Measurements from ENCODE around the gene VAMP2.

VAMP2 gene

DNA sequence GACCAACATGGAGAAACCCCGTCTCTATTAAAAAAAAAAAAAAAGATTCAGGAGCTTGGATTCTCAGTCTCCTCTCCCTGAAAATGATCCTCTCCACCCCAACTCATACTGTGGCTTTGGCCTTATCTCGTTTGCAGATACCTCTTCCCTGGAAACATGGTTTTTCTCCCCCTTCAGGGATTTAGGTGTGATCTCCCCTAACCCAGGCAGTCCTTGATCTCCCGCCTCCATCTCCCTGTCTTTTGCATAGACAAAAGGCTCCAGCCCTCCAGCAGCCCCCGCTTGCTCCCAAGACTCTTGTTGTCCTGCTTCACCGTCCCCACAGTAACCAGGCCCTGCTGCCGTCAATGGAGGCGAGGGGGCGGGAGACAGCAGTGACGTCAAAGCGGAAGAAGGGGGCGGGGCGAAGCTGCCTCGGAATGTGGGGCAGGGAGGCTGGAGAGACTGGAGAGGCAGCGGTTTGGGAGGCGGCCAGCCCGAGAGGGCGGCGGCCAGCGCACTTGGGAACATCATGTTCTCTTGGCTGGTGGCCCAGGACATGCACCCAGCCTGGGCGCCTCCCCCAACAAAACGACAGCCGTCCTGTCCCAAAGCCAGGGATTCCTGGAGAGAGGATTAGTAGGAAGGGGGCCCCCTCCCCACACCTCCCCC lies 8.7 kb downstream of the VAMP2 start:
- DNase-seq, result peak; percentile 93 to 95

DNA sequence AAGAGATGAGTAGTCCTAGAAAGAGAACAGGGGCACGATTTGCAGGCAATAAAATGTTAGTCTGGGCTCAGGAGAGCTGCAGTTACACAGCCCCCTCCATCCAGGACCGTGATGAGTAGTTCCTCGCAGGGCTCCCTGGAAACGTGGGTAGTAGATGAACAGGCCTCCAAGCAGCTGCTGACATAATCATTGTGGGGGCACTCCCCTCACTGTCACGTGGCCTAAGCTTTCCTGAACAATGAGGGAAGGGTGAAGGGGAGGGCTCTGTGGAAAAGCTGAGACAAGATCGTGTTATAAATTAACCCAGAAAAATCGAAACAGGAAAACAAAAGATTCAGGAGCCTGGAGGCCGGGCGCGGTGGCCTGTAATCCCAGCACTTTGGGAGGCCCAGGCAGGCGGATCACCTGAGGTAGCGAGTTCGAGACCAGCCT lies 9.2 kb downstream of the VAMP2 start:
- DNase-seq, result peak; percentile 40 to 74

DNA sequence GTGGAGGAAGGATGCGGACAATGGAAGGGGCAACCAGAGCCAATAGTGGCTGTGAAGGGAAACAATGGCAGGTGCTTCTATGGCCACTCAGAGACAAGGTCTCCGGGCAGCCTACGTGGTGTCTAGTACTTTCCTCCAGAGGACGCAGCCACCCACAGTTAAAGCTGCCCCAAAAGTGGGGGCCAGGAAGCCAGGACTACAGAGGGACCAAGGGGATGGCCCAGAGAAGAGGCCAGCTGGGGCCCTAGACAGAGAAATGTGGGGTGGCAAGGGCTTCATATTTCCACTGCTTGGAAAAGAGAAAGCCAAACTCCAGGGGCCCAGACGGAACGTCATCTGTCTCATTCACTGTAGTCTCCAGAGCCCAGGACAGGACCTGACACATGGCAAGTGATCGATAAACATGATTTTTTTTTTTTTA lies 9.7 kb downstream of the VAMP2 start:
- DNase-seq, result no peak

DNA sequence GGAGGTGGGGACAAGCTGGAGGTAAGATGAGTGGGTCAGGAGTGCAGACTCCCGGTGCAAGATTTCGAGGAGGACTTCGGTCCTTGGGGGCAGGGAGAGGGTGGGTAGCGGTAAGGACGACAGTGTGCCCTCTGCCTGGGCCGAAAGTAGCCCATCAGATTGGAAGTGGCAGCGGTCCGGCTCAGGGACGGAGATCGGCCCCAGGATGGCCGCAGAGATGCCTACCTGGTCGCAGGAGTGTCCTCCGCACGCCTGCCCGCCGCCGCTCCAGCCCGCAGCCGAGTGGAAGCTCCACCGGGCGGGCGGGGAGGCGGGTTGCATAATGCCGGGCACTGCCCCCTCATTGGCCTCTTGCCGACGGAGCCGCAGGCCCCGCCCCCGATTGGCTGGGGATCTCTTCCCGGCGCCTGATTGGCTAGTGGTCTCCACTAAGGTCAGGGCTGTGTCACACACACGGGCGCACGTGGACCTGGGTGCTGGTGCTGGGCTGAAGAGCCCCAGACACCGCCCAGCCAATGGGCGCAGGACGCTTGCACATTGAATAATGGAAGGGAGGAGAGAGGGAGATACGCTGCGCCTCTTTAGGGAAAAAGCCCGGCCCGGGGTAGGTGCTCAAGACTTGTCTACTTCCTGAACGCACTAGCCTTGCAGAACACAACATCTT lies 10.5 kb downstream of the VAMP2 start, which contains the start of gene PER1:
PER1 (minus strand) TSS at position 293 of the 664 bp plus-strand sequence. CDS start 1,698 bp downstream, outside the sequence.
- DNase-seq, result peak; percentile 86 to 92

DNA sequence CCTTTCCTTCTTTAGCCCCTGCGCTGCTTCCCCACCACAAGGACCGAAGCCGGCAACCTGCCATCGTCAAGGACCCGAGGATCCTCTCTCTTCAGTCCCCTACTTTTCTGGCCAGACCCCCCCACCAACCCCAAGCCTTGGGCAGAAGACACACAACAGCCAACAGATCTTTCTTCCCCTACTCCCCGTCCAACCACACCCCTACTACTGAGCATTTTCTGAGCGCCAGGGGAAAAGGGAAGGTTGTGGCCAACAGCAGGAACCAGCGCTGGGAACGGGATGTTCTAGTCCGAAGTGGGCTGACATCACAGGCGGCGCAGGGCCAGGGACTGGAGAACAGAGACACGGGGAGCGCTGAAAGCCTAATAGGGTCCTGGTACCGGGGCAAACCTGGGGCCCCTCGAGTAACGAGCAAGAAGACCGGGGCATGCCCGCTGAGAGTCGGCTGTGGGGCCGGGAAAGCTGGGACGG lies 11.1 kb downstream of the VAMP2 start:
- peak; percentile 32 to 62 for DNase-seq

DNA sequence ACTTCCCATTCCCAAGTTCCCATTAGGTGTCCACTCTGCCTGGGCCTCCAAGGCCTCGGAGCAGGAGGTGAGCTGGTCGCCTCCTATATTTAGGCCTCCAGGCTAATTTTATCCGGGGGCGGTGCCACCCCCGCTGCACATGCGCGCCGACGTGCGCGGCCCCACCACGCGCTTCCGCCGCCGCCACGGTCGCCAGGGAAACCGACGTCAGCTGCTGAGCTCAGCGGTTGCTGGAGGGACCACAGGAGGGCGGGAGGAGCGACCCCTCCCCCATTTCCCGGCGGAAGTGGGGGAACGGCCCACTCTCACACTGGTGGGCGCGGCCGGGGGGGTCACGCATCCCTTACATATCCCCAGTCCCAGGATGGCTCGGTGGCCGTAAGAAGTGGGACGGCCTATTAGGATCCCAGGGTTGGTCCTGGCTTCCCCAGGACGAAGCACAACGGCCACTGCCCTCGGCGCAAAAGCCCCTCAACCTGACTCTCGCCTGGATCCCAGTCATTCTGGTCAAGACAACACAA lies 11.6 kb downstream of the VAMP2 start:
- peak; percentile 68 to 80 for DNase-seq

DNA sequence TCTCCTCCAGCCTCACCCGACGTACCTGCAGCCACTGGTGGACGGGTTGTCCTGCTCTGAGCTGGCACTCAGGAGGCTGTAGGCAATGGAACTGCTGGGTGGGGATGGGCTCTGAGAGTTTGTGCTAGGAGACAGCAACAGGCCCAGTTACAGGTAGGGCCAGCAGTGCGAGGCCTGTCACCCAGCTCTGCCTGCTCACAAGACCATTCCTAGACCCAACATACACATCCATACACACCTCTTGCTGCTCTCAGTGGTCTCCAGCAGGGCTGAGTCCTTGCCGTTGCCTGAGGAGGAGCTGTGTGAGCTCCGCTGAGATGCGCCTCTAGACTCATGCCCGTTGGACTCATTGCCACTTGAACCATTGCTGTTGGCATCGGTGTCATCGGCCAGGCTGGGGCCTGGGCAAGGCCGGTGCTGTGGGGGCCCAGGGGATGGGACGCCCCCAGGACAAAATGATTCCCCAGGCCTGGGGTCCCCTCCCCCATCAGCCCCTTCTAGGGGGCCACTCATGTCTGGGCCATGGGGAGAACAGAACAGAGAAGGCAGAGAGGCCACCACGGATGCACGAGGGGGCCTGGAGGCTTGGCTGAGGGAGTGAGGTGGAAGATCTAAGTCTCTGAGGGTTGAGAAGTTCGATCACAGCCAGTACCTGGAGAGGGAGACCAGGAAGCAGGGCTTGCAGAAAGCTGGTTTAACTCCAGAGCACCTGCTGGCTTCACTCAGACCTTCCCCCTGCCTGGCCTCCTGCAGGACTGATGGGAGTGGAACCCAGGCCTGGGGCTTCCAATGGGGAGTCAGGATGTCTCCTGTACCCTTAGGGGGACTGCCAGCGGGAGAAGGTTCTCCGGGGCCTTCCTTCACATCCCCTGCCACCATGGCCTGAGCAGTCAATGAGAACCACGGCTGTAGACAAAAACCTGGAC lies 12.3 kb downstream of the VAMP2 start:
- DNase-seq, result no peak

DNA sequence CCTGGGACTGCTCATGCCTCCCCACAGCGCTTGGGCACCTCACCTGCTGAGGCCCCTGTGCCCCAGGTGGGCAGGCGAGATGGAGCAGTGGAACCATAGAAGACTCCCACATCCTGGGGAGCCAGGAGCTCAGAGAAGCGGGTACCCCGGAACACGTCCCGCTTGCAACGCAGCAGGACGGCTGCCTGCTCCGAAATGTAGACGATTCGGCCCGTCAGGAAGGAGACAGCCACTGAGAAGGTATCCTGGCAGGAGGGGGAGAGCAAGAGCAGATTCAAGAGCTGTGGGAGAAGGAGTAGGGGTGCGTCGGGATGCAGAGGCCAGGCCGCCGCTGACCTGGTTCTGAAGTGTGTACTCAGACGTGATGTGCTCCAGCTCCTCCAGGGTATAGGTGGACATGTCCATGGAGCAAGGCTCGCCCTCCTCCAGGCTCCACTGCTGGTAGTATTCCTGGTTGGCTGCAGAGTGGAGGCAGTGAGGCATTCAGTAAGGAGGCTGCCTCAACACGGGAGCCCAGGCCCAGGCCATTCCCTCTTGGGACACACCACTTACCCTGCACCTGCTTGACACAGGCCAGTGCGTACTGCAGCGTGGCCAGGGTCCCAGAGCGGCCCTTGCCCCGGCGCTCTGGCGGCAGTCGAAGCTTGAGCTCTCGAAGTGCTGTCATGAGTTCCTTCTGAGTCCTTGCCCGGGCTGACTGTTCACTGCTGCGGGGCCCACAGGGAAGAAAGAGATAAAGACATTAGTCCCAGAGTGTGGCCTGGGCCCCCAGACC lies 13.1 kb downstream of the VAMP2 start:
- no peak for DNase-seq

DNA sequence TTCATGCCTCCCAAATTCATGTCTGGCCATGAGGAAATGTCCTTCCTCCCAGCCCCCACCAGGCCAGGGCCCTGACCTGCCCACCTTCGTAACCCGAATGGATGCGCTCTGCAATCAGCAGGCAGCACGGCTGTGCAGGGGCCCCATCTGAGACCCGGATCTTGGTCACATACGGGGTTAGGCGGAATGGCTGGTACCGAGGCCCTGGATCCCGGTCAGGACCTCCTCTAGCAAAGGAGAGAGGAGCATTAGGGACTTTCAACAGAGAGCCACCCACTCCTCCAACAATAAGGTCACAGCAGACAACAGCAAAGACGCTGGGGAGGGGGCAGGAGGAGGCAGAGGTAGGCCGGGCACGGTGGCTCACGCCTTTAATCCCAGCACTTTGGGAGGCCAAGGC lies 14.2 kb downstream of the VAMP2 start:
- no peak for DNase-seq

DNA sequence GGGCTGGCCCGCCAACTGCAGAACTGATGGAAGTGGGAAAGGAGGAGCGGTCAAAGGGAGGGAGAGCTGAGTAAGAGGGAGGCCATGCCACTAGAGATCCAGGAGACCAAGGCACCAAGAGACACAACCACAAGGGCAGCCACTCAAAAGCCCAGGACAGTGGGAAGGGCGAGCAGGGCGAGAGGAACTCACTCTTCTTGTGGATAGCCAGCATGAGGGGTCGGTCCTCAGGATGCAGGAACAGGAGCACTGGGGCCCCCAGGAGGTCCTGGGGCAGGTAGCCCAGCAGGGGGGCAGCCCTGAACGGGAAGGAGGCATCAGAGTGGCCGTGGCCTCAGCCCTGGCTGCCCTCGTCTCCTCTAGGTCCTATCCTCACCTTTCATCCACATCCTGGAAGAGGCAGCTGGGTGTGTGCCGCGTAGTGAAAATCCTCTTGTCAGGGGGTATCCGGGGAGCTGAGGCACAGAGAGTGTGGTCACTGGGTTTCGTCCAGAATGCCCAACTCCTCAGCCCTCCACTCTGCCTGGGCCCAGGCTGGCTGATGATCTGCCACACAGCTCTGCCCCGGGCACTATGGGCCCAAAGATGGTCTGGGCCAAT lies 14.8 kb downstream of the VAMP2 start:
- no peak for DNase-seq

DNA sequence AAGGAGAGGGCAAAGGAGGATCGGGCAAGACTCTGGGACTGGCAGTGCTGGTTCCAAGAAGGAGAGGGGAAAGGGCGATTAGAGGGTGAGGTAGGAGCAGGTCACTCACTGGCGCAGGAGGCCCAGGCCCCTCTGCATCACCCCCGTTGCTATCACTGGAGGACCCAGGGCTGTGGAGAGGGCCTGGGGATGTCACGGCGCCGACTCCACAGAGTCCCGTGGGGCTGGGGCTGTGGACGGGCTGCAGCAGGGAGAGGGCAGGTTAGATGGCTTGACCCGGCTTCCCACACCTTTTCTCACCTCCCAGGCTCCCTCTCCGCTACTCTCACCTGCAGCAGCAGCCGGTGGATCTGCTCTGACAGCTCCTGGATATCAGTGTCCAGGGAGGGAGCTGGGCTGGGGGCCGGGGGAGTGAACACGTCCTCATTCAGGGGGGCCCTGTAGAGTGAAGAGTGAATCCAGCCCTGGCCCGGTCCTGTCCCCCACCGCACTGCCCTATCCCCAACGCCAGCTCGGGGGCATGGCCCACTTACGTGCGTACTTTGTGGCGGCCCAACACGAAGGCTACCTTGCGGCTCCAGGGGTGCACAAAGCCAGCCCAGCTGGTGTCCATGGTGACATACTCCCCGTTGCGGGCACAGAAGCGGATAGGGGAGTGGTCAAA lies 15.5 kb downstream of the VAMP2 start:
- no peak for DNase-seq

DNA sequence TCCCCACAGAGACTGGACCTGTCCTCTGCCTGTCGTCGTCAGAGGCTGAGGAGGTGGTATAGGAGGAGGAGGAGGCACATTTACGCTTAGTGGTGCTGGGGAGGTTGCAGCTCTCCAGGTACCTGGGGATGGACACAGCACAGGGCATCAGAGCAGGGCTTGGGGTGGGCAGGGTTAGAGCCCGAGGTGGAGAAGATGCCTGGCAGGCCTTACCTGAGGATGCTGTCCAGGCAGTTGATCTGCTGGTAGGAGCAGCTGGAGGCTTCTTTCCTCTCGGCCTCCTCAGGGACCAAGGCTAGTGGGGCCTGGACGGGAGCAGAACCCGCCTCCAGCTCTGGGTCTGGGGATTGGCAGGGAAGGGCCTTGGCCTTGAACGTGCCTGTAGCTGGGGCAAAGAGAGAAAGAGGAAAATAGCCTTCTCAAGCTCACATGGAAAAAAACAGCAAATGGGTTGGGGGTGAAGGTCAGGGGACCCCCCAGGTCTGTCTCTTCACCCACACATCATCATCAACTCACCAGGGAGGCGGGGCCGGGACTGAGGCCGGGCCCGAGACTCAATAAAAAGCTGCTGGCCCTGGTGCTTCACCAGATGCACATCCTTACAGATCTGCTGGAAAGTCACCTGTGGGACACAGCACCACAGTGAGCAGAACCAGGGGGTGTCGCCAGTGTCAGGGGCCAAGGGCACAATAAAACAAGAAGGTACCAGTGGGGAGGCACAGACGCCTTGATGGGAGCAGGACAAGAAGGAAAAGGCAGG lies 16.2 kb downstream of the VAMP2 start:
- DNase-seq, result no peak

DNA sequence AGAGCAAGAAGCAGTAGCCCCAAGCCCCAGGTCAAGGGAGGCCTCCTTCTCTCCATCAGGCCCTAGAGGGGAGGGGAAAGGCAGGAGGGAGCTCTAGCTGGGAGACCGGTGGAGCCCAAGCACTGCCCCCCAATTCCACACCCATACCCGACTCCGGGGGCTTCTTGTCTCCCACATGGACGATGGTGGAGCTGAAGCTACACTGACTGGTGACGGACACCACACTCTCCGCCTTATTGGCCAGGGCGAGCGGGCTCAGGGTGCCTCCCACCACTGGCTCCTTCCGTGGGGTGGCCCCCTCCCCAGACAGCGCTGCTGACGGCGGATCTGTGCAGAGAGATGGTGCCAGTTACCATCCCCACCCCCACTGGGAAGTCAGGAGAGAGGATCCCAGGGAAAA lies 16.9 kb downstream of the VAMP2 start:
- DNase-seq, result no peak

DNA sequence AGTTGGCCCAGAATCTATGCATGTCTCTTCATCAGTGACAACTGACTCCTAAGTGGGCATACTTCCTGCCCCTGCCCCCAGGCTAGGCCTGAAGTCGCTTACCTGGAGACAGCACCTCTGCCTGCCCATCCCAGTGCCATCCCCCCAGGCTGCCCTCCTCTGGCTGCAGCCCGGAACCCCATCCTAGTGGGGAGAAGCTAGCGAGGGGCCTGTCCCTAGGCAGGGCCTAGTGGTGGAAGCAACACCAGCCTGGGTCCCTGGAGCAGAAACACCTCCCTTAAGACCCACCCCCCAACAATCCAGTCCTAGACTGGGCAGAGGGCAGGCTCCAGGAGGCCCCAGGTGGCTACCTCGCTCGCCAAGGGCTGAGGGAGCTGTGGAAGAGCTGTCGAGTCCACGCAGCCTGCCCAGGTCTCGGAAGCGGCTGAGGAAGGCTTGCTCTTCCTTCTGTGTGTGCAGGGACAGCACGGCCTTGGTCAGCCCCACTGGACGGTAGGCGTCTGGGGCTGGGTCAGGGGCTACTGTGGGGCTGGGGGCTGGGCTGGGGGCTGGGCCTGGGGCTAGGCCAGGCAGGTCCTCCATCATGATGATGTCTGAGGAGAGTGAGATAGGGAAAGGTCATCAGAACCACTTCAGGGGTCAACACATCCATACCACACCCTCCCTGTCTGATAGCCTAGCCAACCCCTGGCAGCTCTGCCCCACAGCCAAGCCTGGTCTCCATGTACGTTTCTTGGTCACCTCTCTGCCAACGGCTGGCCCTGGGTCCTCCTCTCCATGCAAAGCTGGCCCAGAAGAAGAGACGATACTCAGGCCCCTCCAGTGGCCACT lies 18.1 kb downstream of the VAMP2 start:
- no peak for DNase-seq

DNA sequence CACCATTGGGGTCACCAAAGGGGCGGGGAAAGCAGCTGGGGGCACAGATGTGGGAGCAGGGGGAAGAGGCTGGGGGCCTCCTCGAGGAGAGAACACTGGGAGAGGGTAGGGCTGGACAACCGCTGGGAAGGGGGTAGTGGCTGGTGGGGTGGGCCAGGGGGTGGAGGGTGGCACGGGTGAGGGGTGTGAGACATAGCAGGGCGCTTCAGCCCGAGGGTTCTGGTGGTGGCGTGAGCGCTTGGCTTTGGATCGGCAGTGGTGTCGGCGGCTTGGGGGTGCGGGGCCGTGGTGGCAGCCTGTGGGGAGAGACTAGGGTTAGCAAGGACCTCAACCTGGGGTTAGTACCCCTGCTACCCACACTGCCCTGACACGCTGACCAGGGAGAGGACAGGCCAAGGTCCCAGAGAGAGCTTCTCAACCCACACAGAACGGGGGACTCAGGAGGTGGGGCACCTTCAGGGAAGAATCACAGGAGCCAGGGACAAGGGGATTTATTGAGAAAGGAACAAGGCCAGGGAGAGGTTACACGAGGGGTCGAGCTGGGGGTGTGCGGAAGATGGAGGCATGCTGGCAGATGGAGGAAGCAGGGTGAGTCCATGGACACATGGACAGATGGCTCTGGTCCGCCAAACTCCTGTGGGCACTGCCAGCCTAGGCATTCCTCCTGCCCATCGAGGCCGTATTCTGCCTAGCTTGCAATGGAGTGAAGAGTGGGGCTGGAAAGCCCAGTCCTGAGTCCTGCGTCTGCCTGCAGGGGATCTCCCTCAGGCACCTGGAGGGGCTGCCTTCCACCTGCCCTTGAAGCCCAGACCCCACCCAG lies 19.0 kb downstream of the VAMP2 start:
- DNase-seq, result no peak

DNA sequence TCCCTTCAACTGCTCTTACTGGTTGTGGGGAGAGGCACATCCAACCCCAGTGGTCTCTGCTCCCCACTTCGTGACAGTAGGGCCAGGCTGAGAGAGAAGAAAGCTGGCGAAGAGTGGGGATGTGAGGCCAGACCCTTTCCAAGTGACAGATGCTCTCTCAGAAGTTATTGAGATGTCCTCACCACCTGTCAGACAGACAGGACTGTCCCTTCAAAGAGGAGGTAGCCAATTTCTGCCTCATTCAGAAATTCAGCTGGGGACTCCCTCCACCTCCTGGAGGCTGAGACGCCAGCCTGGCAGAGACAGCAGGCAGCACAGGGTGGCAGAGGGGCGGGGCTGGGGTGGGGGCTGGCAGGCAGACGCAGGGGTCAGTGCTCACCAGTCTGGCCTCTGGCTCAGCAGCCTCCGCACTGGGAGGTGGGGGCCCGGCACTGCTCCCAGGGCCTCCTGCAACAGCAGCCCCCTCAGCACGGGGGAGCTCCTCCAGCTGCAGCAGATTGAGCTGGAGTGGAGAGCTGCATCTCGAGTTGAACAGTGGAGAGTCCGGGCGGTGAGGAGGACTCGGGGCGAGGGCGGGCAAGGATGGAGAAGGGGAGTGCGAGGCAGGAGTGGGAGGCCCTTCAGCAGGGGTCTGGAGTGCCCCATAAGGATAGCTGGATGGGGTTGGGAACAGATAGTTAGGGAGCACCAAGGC lies 19.7 kb downstream of the VAMP2 start:
- DNase-seq, result no peak

DNA sequence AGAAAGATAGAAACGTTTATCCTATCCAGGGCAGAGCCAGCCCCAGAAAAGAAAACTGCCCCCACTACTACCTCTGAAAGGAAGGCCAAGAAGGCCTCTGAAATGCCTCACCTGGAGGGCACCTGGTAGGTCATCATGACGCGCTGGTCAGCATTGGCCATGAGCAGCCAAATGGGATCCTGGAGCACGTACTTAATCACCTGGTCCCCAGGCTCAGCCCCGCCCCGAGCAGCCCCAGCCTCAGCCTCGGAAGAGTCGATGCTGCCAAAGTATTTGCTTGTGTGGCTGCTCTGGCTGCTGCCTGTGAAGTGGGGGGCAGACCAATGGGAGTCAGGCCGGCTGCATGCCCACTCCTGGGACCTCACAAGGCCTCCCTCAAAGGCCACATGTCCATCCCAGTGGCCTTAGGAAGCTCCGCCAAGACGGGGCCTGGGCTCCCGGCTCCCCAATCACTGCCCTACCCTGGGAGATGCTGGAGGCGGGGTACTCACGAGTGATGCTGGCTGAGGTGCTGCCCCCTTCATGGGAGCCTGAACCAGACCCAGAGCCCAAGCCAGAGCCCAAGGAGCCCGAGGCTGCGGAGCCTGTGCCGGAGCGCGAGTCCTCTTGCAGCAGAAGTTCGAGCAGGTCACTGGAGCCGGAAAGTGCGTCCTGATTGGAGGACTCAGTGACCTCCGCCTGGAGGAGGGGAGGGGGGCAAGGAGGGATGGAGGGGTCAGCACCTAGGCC lies 20.4 kb downstream of the VAMP2 start:
- no peak for DNase-seq

All from hippocampal formation (tissue), 2 donors.